Measurements from ENCODE around the gene GAB2.

GAB2 gene

GRCh38 chr11:78218707-78219492, 198.7 kb downstream of the GAB2 start:
- TF ChIP-seq ZFP30 (CRISPR knock-in tag; IDR thresholded peaks at IDR 0.05): no peak
- TF ChIP-seq SNAI2 (CRISPR knock-in tag; IDR thresholded peaks at IDR 0.05): no peak
- TF ChIP-seq CREB5 (CRISPR knock-in tag; IDR thresholded peaks at IDR 0.05; ENCODE audit: low read depth): no peak
- no peak for TF ChIP-seq GLIS3 (CRISPR knock-in tag; IDR thresholded peaks at IDR 0.05)
- TF ChIP-seq CSDC2 (CRISPR knock-in tag; IDR thresholded peaks at IDR 0.05): no peak
- ATAC-seq: no peak

- TF ChIP-seq PPARA (CRISPR knock-in tag; IDR thresholded peaks at IDR 0.05; ENCODE audit: borderline replicate concordance): no peak
- TF ChIP-seq CSDC2 (CRISPR knock-in tag; IDR thresholded peaks at IDR 0.05): no peak
- no peak for TF ChIP-seq CREB5 (CRISPR knock-in tag; IDR thresholded peaks at IDR 0.05; ENCODE audit: low read depth)
- TF ChIP-seq OSR1 (CRISPR knock-in tag; IDR thresholded peaks at IDR 0.05): no peak
- no peak for TF ChIP-seq ZC3H10 (CRISPR knock-in tag; IDR thresholded peaks at IDR 0.05)
- no peak for TF ChIP-seq TOX (CRISPR knock-in tag; IDR thresholded peaks at IDR 0.05; ENCODE audit: borderline replicate concordance)
- no peak for TF ChIP-seq BACH2 (CRISPR knock-in tag; IDR thresholded peaks at IDR 0.05; ENCODE audit: borderline replicate concordance)
- no peak for TF ChIP-seq ZFP30 (CRISPR knock-in tag; IDR thresholded peaks at IDR 0.05)
- TF ChIP-seq ZNF565 (CRISPR knock-in tag; conservative IDR thresholded peaks at IDR 0.05; ENCODE audit: low read depth): no peak
- no peak for TF ChIP-seq PATZ1 (CRISPR knock-in tag; IDR thresholded peaks at IDR 0.05; ENCODE audit: borderline replicate concordance)
- TF ChIP-seq CSRNP3 (CRISPR knock-in tag; IDR thresholded peaks at IDR 0.05): no peak
- no peak for TF ChIP-seq ZFP3 (CRISPR knock-in tag; IDR thresholded peaks at IDR 0.05)
- ATAC-seq: no peak
Observed at GRCh38 chr11:78217650-78218541, 199.7 kb downstream of the GAB2 start.

GRCh38 chr11:78216571-78217287, 200.9 kb downstream of the GAB2 start:
- ATAC-seq: no peak
- no peak for TF ChIP-seq PATZ1 (CRISPR knock-in tag; IDR thresholded peaks at IDR 0.05; ENCODE audit: borderline replicate concordance)
- TF ChIP-seq CSDC2 (CRISPR knock-in tag; IDR thresholded peaks at IDR 0.05): no peak
- TF ChIP-seq ZC3H10 (CRISPR knock-in tag; IDR thresholded peaks at IDR 0.05): no peak
- TF ChIP-seq ZNF70 (CRISPR knock-in tag; IDR thresholded peaks at IDR 0.05): no peak
- TF ChIP-seq ESRRG (CRISPR knock-in tag; IDR thresholded peaks at IDR 0.05): no peak
- no peak for TF ChIP-seq OSR1 (CRISPR knock-in tag; IDR thresholded peaks at IDR 0.05)
- TF ChIP-seq ZFP30 (CRISPR knock-in tag; IDR thresholded peaks at IDR 0.05): no peak
- no peak for TF ChIP-seq TSHZ2 (CRISPR knock-in tag; IDR thresholded peaks at IDR 0.05)
- TF ChIP-seq RARB (CRISPR knock-in tag; IDR thresholded peaks at IDR 0.05): no peak
- TF ChIP-seq PPARA (CRISPR knock-in tag; IDR thresholded peaks at IDR 0.05; ENCODE audit: borderline replicate concordance): no peak
- no peak for TF ChIP-seq TCF4 (CRISPR knock-in tag; IDR thresholded peaks at IDR 0.05; ENCODE audit: borderline replicate concordance)

All from SK-N-SH treated with all-trans-retinoic acid at 6 μM for 48 hours (cell line).